GM12878 (cell line): ENCODE data around the gene SPINT2.

Experiments
- CTCF ChIP-seq, 3 experiments: IDR thresholded peaks in 2 of 3; conservative IDR thresholded peaks in 1 of 3; 2 replicates each; pipeline ENCODE4 v1.5.1; 2011; ENCODE audit warnings: low read depth in 3 of 3, low read length in 3 of 3, mild to moderate bottlenecking in 3 of 3, control low read depth in 2 of 3, moderate library complexity in 2 of 3, inconsistent platforms in 1 of 3, mixed read lengths in 1 of 3; ENCODE audit not compliant: control insufficient read depth in 2 of 3, insufficient read depth in 1 of 3; ENCODE audit errors: extremely low read depth in 1 of 3
- ZBTB33 ChIP-seq: fragments of 450-650 bp; IDR thresholded peaks from 2 replicates; pipeline ENCODE4 v1.6.1; 2017; ENCODE audit warnings: mild to moderate bottlenecking

- TF ChIP-seq ZBTB33 (no peak), CTCF (IDR thresholded peaks at IDR 0.05 in 2 of 3, conservative IDR thresholded peaks at IDR 0.05 in 1 of 3; ENCODE audit: control insufficient read depth in 2 of 3, extremely low read depth in 1 of 3, insufficient read depth in 1 of 3, low read depth in 3 of 3, low read length in 3 of 3) (no peak)
Measured at GRCh38 chr19:38268539-38268938, 4.2 kb downstream of the SPINT2 start.
